H4 (cell line): ENCODE measurements around the gene EFCAB5. TPM values are rescaled to one million over a fixed set of nuclear protein-coding genes. Genes with fewer than 3 reads are reported as not detected.
"Not testable (repeated sequence)": the region's sequence is repeated elsewhere in the genome, so short reads cannot be mapped to it uniquely, and the experiment has no call there.

Experiments used
- DNase-seq: peaks from one replicate; pipeline ENCODE4 v3.0.0-alpha.2; 2015; ENCODE audit warnings: low spot score
- total RNA-seq: library from RNA; depleted of rRNA; stranded (reverse); fragments of >200 nt; shearing (Covaris generic); gene quantifications from 2 replicates; pipeline ENCODE4 v1.2.3, GENCODE V29; 2014

The EFCAB5 gene
- total RNA-seq, 1 experiment from 2014 or later = 0.58 TPM

DNA sequence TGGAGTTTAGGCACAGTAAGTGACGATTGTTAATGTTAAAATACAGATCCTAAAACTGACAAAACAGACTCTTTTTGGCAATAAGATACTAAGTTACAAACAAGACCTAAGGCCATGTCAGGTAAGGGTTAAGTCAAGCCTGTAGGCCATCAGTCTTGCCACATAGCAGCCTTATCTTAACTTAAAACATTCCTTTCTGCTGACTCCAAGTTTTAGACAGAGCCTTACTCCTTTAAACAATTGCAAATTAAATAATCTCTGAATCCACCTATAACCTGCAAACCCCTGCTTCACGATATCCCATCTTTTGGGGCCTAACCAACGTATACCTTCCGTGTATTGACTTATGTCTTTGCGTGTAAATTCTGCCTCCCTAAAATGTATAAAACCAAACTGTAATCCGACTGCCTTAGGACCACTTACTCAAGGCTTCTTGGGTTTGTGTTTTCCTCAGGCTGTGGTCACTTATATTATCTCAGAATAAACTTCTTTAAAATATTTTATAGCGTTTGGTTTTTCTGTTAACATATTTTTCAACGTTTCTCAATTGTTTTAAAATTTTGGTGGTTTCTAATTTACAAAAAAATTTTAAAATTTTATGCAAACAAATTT, 64.4 kb downstream of the EFCAB5 start:
- DNase-seq = peak; percentile 27

DNA sequence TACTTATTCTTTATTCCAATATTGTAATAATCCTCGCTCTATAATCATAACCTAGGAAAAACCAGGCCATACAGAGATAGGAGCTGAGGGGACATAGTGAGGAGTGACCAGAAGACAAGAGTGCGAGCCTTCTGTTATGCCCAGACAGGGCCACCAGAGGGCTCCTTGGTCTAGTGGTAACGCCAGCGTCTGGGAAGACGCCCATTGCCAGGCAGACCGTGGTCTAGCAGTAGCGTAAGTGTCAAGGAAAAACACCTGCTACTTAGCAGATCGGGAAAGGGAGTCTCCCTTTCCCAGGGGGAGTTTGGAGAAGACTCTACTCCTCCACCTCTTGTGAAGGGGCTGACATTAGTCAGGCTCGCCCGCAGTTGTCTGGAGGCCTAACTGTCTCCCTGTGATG, 70.5 kb downstream of the EFCAB5 start:
- not testable (repeated sequence) for DNase-seq

DNA sequence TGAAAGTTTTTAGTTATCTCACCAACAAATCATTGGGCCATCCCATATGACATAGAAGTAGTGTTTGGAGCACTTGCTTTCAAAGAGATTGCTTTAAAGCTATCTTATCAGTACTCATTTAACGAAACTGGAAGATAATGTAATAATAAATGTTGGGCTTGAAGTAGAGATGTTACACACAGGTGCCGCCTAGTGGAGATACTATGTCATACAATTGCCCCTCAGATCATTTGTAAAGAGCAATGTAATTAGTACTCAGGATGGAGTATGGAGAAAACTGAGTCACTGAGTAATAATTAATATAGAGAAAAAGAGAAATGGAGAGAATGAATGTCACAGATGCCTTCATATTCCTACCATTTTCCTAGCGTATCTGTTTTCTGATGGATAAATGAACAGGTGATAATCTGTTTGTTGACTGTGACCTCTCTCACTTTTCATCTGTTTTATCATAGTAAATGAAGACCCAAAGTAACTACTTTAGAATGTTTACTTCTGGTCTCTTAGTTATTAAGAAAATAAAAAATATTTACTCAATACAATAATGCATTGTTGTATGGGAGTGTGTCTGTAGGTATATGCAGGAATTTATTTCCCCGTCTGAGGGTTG, 80.4 kb downstream of the EFCAB5 start:
- peak; percentile 35 for DNase-seq

DNA sequence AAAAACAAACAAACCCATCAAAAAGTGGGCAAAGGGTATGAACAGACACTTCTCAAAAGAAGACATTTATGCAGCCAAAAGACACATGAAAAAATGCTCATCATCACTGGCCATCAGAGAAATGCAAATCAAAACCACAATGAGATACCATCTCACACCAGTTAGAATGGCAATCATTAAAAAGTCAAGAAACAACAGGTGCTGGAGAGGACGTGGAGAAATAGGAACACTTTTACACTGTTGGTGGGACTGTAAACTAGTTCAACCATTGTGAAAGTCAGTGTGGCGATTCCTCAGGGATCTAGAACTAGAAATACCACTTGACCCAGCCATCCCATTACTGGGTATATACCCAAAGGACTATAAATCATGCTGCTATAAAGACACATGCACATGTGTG, 83.9 kb downstream of the EFCAB5 start:
- DNase-seq = not testable (repeated sequence)

DNA sequence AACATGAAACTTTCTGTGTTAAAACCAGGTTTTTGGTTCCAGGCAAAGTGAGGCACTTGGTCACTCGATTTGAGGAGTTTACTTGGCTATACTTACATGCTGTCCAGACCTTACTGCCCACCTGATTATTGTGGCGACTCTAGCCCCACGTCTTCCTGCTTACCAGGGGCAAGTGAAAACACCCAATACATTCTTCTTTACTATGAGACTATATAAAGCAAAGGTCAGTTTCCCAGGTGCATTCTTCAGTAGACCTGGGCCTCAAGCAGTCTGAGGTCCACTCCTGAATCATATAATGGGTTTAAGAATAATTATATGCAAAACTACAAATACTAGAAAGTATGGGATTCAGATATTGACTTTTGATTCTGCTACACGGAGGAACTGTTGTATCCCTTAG, 86.2 kb downstream of the EFCAB5 start:
- no peak for DNase-seq

DNA sequence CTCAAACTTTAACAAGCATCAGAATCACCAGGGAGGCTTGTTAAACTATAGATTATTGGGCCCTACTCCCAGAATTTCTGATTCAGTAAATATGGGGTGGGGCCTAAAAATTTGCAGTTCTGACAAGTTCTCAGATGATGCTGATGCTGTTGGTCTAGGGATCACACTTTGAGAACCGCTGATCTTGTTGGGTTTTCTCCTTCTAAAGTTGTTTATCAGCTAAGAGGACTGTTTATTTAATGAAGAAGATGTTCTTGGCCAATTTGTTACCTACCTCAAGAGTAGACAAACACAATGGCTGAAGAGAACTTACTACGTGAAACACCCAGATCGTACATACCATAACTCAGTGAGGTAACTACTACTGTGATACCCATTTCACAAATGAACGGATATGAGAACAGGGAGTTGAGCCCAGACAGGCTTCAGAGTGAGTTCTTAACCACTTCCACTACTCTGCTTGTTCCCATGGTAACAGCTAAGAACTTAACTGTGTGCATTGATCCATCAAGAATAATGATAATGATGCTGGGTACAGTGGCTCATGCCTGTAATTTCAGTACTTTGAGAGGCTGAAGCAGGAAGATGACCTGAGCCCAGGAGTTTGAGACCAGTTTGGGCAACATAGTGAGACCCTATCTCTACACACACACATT, 89.9 kb downstream of the EFCAB5 start:
- no peak for DNase-seq

DNA sequence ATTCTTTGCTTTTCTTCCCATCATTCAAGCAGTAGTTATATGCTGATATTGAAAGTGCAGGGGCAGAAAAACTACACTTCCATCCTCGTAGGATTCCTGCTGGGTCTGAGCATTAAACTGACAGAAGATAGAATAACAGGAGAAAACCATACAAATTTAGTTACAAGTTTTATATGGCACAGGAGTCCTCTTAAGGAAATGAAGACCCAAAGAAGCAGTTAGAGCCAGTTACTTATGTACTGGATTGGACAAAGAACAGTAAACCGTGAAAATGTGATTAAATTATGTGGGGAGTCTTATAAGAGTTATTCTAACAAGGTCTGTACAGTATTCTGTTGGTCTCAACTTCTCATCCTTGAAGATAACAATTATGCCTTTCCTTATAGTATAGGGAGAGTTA, 93.9 kb downstream of the EFCAB5 start:
- DNase-seq = no peak

DNA sequence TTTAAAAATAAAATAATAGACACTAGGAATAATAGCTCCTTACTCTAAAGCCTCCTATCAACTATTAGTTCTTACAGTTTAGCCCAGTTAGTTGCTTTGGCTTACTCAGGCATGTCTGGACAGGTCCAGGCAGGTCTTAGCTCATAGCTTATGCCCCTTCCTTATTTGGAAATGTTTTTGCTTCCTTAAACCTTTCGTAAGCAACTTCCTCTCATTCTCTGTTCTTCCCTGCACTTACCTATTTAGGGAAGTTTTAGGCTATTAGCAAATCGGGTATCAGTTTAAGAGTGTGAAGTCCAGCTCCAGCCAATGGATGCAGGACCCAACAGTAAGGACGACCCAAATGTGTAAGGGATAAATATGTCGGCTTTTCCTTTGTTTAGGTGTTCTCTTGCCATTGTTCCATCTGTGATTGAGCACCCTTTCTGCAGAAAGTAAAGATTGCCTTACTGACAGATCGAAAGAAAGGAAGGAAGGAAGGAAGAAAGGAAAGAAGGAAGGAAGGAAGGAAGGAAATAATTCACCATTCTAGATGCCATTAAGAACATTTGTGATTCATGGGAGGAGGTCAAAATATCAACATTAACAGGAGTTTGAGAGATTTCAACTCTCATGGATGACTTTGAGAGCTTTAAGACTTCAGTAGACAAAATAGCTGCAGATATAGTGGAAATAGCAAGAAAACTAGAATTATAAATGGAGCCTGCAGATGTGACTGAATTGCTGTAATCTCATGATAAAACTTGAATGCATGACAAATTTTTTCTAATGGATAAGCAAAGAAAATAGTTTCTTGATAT, 99.5 kb downstream of the EFCAB5 start:
- peak; percentile 66 for DNase-seq

DNA sequence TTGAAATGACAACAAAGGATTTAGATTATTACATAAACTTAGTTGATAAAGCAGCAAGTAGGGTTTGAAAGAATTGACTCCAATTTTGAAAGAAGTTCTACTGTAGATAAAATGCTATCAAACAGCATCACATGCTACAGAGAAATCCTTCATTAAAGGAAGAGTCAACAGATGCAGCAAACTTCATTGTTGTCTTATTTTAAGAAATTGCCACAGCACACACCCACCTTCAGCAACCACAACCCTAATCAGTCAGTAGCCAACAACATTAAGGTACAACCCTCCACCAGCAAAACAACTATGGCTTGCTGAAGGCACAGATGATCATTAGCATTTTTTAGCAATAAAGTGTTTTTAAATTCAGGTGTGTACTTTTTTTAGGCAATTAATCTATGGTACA, 100.1 kb downstream of the EFCAB5 start:
- DNase-seq = no peak

DNA sequence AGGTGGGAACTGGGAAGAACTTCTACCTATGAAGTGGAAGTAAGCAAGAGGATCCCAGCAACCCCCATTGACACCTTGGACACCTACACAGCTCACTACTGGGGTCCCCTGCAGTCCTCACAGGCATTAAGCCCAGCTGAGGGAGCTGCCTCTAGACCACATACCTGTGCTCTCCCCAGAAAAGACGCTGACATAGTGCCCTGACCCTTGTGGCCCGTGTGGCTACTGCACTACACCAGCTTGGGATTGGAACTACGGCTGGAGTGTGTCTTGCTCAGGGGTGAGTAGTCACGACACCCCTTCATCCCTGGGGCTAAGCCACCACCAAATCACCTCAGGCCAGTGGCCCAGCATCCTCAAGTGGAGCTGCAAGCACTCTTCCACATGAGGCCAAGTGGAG, 120.9 kb downstream of the EFCAB5 start:
- no peak for DNase-seq

DNA sequence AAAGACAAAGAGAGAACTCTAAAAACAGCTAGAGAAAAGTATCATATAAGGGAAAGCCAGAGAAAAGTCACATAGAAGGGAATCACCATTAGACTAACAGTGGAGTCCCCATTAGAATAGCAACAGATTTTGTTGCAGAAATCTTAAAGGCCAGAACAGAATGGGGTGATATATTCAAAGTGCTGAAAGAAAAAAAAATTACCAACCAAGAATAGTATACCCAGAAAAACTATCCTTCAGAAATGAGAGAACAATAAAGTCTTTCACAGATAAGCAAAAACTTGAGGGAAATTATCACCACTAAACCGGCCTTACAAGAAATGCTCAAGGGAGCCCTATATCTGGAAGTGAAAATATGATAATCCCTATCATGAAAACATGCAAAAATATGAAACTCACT, 123.3 kb downstream of the EFCAB5 start:
- DNase-seq = no peak

DNA sequence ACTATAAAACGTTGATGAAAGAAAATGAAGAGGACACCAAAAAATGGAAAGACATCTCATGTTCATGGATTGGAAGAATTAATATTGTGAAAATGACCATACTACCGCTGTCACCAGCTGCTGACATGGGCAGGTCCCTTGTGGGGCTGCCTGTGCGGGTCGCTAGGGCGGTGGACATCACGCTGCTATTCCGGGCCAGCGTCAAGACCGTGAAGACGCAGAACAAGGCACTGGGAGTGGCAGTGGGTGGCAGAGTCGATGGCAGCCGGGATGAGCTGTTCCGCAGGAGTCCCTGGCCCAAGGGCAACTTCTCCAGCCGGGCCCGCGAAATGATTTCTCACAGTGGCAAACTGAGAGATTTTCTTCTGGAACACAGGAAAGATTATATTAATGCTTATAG, 127.0 kb downstream of the EFCAB5 start:
- no peak for DNase-seq

DNA sequence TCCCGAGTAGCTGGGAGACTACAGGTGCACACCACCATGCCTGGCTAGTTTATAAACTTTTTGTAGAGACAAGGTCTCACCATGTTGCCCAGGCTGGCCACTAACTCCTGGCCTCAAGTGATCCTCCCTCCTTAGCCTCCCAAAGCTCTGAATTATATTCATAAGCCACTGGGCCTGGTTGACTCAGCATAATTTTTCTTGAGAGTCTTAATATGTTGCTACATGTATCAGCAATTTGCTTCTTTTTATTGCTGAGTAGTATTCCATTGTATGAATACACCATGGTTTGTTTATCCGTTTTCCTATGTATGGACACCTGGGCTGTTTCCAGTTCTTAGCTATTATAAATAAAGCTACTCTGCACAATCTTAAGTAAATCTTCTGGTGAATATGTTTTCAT, 132.8 kb downstream of the EFCAB5 start:
- no peak for DNase-seq

DNA sequence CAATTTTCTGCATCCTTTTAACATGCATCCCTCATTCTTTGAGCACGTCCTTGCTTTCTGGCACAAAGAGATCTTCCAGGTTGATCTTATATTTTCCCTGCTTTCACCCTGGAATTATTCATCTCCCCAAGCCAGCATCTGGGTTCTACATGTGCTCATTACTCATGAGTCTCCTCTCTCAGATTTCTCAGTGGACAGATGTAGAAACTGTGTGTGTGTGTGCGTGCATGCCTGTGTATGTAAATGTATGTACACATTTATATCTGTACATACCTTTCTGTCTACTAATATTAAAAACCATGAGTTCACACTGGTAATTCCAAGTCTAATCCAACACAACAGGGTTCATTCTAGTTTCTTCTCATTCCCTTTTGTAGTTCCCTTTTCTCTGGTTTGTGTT, 133.3 kb downstream of the EFCAB5 start:
- no peak for DNase-seq

DNA sequence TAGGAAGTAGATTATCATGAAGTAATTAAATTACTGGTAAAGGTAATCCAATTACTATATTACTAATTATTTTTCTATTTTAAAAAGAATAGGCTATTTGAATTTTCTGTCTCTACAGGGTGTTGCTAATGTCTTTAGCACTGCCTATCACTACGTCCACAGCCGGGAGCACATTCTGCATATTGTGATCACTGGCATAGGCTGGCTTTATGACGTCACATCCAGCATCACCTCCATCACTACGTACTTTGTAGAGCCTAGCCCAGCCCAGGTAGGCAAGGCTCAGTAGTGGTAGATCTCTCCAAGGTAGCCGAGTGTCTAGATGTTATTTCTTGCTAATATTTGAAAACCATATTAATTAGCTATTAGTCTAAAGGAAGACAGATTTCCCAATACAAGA, 141.3 kb downstream of the EFCAB5 start:
- no peak for DNase-seq

DNA sequence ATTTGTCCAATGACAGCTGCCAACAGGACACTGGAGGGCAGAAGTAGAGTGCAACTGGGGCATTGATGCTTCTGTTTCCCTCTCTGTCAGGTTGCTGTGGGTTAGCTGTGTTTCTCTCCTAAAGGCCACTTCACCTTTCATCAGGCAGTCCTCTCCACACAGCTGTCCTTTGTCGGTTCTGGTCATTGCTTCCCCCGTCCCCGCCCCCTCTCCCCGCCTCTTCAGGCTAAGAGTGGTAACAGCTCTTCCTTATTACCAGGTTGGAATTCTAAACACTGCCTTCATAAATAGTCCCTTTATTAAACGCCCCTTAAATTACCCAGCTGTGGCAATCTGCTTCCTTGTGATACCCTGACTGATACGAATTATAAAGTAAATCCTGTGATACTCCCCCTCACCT, 143.4 kb downstream of the EFCAB5 start:
- DNase-seq = no peak

DNA sequence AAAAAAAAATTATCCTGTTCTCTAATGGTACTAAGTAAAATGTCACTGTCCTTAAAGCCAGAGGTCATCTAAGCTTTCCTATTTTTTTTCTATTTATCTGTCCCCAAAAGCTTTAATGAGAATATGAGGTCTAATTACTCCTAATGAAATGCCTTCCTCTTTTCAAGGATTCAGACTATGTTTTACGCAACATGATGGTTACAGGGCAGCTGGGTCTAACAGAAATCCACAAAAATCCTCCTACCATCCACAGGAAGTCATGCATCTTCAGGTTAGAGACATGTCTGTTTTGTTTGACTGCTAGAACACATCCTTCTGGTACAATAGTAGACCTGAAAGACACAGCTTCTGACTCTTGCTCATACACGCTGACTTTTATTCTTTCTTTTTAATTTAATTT, 145.5 kb downstream of the EFCAB5 start:
- no peak for DNase-seq

DNA sequence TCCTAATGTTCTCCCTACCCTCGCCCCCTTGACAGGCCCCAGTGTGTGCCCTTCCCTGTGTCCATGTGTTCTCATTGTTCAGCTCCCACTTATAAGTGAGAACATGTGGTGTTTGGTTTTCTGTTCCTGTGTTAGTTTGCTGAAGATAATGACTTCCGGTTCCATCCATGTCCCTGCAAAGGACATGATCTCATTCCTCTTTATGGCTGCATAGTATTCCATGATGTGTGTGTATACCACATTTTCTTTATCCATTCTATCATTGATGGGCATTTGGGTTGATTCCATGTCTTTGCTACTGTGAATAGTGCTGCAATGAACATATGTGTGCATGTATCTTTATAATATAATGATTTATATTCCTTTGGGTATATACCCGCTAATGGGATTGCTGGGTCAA, 146.0 kb downstream of the EFCAB5 start:
- DNase-seq = not testable (repeated sequence)

DNA sequence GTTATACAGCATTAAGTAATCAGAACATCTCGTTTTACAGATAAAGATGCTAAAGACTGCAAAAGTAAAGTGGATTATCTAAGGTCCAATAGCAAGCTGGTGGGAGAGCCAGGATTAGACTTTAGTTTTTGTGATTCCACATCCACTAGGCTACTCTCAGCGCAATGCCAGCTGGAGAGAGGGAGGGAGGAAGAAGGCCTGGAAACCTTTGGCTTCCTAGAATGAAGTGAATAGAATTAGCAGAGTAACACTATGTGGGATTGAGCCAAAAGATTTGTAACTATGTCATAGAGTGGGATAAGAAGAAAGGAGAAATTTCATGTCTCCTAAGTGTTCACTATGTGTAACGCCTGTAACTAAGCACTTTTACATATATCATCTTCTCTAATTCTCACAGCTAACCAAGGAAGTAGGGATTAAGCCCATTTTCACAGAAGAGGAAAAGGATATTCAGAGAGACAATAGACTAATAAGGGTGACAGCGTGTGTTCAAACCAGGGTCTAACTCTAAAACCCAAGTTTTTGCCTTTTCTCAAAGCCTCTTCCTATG, 149.8 kb downstream of the EFCAB5 start:
- no peak for DNase-seq

DNA sequence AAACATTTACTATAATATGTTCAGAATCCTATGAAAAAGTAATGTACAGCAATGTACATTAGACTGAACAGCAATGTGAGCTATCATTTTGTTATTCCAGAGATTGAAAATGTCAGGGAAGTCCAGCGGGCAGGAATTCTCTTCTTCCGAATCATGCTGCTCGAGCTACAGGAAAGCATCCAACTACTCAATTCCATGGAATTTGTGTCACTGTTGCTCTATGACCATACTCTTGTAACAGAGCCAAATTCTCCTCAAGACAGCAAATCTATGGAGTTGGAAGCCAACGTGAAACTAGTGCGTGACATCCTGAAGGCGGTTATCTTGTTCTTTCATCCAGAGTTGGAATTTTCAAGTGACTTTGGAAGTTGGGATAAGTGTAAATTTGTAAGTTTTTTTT, 150.3 kb downstream of the EFCAB5 start:
- peak; percentile 46 for DNase-seq

DNA sequence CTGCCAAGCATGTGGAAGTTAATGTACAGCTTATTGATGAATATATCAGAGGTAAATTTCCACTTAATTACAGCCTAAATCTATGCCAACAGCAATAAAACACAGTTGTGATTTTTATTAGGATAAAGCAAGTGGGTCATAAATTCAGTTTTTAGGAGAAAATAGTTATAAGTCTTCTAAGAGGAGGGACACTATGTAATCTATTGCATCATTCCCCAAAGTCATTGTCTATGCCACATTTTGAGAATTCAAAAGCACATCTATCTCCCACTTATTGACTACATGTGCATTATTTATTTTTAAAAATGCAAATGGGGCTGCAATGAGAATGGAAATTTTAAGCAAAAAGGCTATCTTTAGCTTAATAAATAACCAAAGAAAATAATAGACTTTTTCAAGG, 151.5 kb downstream of the EFCAB5 start:
- DNase-seq = no peak

DNA sequence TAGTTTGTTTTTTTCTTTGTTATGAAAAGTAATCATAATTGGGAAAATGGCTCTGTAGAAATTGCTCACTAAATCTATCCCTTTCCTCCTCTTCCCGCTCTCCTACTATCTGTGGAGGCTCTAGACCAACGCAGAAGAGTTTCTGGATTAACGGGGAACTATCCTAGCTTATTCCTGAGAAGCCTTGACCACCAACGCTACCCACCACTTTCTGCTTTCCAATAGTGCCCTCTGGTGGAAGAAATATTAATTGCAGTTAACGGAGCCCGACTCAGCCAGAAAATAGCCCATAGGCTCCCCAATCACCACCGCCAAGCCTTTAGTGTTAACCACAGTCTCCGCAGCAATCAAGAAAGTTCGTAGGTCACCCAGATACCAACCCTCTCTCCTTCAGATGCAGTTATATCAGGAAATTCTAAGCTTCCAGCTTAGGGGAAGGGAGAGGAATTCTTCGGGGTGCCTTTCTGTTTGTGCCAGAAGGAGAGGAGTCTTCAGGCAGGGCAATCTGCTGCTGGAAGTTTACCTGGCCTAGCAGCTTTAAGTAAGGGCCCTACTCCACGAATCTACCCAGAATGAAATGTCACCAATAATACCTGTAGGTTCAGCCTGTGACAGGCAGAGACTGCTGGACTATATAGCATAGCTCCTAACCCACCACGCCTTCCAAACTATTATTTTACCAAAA, 152.2 kb downstream of the EFCAB5 start:
- peak; percentile 49 for DNase-seq
